DMS 273 (cell line): ENCODE measurements around the gene SERPINB5.

ENCODE experiments used
- DNase-seq: peaks from one replicate; lab custom pipeline; 2025; ENCODE audit not compliant: unreplicated experiment; lab: John Stamatoyannopoulos, UW

SERPINB5 gene

DNA sequence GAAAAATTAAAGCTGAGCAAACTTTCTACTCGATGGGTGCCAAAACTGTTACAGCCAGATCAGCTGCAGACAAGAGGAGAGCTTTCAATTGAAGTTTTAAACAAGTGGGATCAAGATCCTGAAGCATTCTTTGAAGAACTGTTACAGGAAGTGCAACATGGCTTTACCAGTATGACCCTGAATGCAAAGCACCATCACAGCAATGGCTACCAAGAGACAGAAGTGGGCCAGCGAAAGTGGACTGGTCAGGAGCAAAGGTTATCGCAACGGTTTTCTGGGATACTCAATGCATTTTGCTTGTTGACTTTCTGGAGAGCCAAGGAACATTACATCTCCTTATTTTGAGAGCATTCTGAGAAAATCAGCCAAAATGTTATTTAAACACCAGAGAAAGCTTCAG lies 9.1 kb upstream of the SERPINB5 start:
- DNase-seq, result no peak

- no peak for DNase-seq
Observed at GRCh38 chr18:63468575-63468974, 8.2 kb upstream of the SERPINB5 start.

GRCh38 chr18:63470751-63471150 lies 6.0 kb upstream of the SERPINB5 start:
- DNase-seq, result no peak

DNA sequence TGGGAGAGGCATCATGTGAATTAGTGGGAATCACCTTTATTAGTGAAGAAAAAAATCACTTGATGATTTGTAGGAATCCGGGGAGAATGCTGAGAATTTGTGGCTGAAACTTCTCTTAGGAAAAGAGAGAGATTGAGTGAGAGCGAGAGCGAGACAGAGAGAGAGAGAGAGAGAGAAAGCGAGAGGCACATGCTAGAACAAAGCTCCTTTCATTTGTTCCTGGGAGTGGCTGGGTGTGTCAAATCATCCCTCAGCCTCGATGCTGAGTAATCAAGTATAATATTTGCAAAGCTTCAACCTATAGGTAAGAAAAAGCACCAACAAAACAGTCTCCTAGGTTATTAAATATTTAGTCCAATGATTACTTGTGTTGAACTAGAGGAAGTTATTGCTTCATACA lies 4.4 kb upstream of the SERPINB5 start:
- no peak for DNase-seq

GRCh38 chr18:63477200-63477599 lies 442 bp downstream of the SERPINB5 start:
- DNase-seq, result no peak

GRCh38 chr18:63477968-63478367 lies 1.2 kb downstream of the SERPINB5 start:
- DNase-seq, result no peak

GRCh38 chr18:63479826-63480225 lies 3.1 kb downstream of the SERPINB5 start:
- no peak for DNase-seq

GRCh38 chr18:63480476-63480875 lies 3.7 kb downstream of the SERPINB5 start:
- no peak for DNase-seq

DNA sequence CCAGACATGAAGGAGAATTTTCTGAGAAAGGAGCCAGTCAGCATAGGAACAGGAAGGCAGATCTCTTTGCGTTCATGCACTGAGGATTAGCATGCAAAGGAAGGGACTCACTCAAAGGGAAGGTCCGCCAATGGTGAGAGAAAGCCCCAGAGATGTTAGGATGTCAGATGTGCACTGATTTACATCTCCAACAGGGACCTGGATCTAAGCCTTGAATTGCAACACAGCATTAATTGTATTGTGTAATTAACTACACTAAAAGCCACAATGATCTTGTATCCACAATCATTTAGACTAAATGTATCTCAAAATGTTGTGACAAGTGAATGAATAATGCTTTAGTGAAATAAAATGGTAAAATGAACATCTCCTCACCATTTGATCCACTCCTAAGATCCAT lies 4.2 kb downstream of the SERPINB5 start:
- no peak for DNase-seq

- DNase-seq, result no peak
Observed at GRCh38 chr18:63487676-63488075, 10.9 kb downstream of the SERPINB5 start.

DNA sequence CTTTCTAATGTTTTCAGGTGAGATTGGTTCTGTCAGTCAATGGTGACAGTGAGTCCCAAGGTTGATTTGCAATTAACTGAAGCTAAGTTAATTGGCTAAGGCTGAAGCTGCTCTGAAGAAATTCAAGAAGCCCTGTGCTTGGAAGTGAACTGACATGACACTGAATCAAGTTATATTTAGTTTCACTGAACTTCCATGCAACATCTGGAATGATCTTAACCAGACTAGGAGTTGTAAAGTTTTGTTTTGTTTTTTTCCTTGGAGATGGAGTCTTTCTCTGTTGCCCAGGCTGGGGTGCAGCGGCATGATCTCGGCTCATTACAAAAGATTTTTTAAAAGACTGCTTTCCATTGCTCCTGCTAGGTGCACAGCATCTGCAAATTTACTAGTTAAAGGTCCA lies 11.4 kb downstream of the SERPINB5 start:
- no peak for DNase-seq

- DNase-seq, result no peak
Observed at GRCh38 chr18:63492851-63493250, 16.1 kb downstream of the SERPINB5 start.

- no peak for DNase-seq
Observed at GRCh38 chr18:63495675-63496074, 18.9 kb downstream of the SERPINB5 start.

DNA sequence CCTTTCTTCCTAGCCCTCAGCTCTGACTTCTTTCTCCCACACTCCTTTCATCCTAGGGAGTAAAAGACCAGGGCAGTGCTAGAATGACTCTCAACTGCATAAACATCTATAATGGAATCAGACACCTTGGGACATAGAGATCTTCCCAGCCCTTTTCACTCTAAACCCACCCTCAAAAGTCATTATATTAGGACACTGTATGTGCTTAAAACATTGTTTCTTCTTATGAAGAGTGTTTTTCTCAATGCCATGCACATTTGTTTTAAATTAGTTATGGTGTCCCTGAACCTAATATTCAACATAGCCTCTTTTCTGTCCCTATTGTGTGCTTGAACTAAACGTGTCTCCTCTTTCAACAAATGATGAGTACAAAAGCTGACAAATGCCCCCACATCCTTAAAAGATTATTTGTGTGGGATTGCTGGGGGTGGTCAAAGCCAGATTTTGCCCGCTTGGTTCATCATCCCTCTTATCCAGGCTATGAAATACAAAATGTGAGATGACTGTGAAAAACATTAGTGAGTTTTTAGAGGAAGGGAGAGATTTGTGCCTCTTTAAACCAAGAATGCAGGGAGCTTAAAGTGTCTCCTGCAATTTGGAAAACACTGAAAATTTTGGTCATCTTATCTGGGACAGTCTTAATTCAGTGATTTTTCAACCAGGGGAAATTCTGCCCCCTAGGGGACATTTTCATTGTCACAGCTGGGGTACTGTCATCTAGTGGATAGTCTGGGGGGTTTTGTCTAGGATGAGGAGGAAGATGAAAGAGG lies 29.0 kb downstream of the SERPINB5 start:
- DNase-seq, result peak; percentile 68

- DNase-seq, result no peak
Observed at GRCh38 chr18:63506336-63506646, 29.5 kb downstream of the SERPINB5 start.

DNA sequence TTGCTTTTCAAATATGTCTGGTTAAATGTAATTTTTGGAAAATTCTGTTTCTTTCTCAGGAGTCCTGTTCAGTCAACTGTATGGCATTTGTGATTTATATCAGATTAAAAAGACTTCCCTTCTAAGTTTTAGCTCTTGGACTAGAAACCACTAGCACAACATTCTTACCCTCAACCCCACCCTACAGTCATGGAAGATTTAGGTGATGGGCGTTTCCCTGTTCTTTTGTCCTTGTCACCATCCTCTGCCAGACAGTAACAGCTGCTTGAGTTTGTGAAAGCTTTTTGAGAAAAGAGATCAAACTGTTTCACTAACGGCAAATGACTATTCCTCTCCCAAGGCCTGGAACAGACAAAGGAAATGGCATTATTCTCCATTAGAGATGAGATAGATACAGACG lies 31.8 kb downstream of the SERPINB5 start:
- DNase-seq, result no peak

DNA sequence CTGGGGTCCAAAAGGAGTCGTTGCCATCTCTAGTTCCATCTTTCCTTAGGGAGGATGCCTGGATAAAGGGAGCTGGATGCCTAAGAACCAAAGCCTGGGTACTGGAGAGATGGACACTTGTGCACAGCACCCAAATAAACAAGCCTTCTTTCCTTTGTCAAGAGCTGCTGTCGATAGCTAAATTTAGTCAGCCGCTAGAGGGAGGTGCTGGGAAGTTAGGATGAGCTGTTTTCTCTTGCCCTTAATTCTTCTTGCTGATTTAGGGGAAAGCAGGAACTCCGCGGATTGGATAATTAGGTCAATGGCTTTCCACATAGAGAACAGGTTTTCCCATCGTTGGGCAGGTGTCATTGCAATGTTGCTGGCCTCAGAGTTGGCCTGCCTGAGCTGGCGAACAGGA lies 34.5 kb downstream of the SERPINB5 start:
- peak; percentile 41 for DNase-seq

- no peak for DNase-seq
Observed at GRCh38 chr18:63514326-63514725, 37.6 kb downstream of the SERPINB5 start.

DNA sequence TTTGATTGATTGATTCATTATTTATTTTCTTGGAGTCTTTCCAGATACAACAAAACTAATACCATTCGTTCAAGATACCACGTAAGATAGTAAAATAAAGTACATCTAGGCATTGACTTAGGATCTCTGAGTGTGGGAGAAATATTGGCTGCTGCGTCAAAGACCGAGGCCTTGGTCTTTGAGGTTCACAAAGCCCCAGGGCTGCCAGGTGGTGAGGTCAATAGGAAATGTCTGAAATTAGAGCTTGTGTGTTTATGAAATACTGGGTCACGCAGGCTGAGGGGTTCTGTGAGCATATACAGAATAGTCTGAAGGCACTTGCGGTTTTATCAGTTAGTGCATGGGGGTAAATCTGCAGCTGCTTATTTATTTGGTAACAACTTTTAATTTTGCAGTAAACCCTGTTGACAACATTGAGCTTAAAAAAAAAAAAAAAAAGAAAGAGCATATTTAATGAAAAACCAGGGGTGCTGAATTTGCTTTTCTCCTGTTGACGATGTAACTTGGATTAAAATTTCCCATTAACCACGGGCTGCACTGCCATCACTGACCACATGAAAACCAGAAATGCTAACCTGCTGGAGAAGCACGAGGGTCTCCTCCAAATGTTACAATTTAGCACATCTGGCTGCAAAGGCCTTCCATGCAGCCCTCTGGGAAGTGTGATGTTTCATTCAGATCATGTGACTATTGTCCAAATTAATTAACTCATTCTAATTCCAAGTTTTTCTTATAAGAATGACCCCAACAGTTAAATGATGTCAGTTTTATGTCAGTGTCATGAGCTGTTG lies 38.3 kb downstream of the SERPINB5 start:
- DNase-seq, result peak; percentile 14

DNA sequence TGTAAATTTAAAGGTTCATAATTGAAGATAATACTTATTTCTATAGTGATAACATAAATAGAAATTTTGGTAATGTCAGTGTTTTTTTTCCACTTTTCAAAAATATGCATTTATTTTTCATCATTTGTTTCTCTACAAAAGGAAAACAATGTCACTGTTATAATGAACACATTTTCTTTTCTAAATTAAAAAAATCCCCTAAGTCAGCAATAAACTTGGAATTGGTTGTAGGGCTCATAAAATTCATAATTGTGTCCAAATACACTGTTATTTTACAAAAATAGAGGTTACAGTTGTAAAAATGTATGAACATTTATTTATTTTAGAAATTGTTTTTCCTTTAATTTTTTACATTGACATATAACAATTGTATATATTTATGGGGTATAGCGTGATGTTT lies 39.0 kb downstream of the SERPINB5 start:
- DNase-seq, result no peak

DNA sequence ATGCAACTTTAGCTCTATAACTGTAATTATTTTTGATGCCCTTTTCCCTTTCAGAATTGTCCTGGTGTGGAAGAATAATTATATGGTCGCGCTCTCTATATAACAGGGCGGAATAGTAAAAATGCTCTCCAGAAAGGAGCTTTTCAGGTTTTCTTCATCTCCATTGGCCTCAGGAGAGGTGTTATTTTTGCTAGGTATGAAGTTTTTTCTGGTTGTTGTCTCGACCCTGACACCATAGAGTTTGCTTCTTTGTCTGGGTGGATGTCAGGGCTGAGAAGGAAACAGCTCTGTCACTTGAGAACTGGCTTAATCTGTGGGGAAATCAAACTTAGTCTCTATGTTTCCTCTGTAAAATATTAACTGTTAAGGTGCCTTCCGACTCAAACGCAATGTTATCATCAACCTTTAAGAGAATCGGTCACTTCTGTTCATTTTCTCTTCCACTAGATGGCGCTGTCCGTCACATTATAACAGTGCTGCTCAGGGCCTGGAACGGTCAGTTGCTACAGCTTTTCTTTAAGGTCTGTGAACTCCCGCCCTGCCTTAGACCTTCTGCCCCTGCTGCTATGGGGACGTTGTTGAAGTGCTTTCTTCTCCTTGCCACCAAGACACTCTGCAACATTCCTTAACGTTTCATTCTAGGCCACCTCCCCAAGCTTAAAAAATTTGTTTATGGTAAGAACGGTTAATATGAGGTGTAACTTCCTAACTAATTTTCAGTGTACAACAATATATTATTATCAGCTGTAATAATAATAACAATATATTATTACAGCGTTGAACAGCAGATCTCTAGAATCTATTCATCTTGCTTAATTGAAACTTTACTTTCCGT lies 41.6 kb downstream of the SERPINB5 start:
- DNase-seq, result peak; percentile 86
